Measurements from ENCODE around the gene ITGA3.

Gene ITGA3

GRCh38 chr17:50055426-50056216 lies at the start of gene ITGA3:
ITGA3 (plus strand) TSS chr17:50056110; CDS start chr17:50056440, 330 bp downstream.
- DNase-seq: peak; percentile 62 to 73

DNA sequence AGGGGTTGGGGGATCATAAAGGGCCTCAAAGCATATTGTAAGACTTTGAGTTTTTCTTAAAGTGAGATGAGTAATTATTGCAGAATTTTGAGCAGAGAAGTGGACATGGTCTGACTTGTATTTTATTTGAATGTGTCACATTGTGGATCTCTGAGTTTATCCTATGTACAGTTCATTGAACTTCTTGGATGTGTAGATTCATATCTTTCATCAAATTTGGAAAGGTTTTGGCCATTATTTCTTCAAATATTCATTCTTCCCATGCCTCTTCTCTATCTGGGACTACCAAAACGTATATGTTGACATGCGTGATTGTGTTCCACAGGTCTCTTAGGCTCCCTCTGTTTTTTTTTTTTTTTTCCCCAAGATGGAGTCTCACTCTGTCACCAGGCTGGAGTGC lies 46.6 kb upstream of the ITGA3 start:
- no peak for DNase-seq

DNA sequence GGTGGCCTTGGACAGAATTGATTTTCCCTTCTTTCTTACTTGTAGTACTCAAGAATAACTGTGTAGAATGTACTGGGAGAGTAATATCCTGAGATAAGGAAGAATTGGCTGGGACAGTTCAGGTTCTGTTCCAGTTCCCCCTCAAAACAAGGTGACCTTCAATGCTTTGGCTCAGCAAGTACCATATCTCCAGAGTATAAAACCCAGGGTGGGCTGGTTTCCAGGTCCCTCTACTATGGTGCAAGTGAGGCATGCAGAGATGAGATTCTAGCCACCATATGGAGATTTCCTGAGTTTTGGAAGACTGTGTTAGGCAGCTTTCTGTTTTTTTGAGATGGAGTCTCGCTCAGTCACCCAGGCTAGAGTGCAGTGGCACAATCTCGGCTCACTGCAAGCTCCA lies 42.8 kb upstream of the ITGA3 start:
- no peak for DNase-seq

DNA sequence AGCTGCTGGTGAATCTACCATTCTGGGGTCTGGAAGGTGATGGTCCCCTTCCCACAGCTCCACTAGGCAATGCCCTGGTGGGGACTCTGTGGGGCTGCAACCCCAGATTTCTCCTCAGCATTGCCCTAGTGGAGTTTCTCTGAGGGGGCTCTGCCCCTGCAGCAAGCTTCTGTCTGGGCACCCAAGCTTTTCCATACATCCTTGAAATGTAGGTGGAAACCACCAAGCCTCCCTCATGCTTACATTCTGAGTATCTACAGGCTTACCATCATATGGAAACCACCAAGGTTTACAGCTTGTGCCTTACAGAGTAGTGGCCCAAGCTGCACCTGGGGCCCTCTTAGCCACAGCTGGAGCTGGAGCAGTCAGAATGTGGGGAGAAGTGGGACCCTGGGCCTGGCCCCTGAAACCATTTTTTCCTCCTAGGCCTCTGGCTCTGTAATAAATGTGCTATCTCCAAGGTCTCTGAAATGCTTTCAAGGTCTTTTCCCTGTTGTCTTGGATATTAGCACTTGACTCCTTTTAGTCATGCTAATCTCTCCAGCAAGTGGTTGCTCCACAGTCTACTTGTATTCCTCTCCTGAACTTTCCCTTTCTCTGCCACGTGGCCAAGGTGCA lies 41.3 kb upstream of the ITGA3 start:
- DNase-seq: no peak

GRCh38 chr17:50015146-50015545 lies 40.8 kb upstream of the ITGA3 start:
- DNase-seq: no peak

- no peak for DNase-seq
Measured at GRCh38 chr17:50018909-50019308, 37.0 kb upstream of the ITGA3 start.

DNA sequence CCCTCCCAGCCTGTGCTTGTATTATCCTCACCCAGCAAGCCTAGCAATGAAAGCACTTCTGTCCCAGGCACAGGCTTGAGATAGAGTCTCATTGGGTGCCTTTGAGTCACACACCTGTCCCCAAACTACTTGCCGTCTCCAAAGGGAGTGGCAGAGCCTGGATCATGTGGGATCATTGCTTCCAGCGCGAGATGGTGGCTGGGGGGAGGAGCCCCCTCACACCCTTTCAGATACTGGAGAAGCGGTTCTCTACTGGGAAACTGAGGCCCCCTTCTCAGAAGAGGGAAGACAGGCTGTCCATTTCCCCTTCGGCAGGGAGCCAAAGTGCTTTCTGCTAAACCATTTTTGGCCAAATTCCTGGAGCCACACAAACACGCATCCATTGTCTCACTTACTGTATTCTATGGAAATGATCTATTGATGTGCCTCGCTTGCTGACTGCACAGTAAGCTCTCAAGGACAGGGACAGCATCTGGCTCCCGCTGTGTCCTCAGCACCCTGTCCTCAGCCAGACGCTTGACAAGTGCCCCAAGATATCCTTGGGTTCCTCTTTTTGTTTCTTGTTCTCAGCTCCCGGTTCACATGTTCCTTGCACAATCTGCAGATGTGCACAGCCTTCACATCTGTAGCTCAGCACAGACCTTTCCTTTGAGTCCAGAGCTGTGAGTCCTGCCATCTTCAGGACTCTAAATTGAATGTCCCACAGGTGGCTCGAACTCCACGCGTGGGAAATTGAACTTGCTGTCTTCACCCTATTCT lies 34.9 kb upstream of the ITGA3 start:
- DNase-seq: no peak

GRCh38 chr17:50021681-50022370 lies 34.1 kb upstream of the ITGA3 start:
- DNase-seq: no peak

- DNase-seq: no peak
Measured at GRCh38 chr17:50022463-50023130, 33.3 kb upstream of the ITGA3 start.

- no peak for DNase-seq
Measured at GRCh38 chr17:50023520-50023919, 32.4 kb upstream of the ITGA3 start.

DNA sequence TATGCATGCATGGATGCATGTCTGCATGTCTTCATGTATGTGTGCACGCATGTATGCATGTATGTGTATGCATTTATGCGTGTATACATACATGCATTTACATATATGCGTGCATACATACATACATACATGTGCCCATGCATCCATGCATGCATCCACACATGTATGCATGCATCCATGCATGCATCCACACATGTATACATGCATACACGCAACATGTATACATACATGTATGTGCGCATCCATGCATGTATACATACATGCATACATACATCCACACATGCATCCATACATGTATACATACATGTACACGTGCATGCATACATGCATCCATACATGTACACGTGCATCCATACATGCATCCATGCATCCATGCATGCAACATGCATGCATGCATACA lies 31.1 kb upstream of the ITGA3 start:
- DNase-seq: no peak

- no peak for DNase-seq
Measured at GRCh38 chr17:50026046-50026675, 29.7 kb upstream of the ITGA3 start.

GRCh38 chr17:50026837-50027171 lies 29.1 kb upstream of the ITGA3 start:
- DNase-seq: peak; percentile 89

- peak in 1 of 2 experiments; percentile 33 for DNase-seq
Measured at GRCh38 chr17:50027172-50027880, 28.6 kb upstream of the ITGA3 start.

GRCh38 chr17:50027881-50028735 lies 27.8 kb upstream of the ITGA3 start:
- DNase-seq: no peak

GRCh38 chr17:50028736-50029120 lies 27.2 kb upstream of the ITGA3 start:
- DNase-seq: no peak

GRCh38 chr17:50029185-50029584 lies 26.7 kb upstream of the ITGA3 start:
- no peak for DNase-seq

DNA sequence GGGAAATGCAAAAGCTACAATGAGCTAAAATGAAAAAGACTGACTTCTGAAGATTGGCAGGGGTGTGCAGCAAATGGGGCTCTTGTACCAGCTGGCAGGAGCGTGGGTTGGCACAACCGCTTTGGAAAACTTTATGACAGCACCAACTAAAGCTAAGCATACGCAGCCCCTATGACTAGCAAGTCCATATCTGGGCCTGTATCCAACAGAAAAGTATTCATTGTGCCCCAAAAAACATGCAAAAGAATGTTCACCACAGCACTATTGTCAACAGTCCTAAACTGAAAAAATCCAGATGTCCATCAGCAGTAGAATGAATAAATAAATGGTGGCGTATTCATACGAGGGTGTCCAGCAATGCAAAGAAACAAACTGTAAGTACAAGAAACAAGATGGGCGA lies 22.6 kb upstream of the ITGA3 start:
- no peak for DNase-seq

- DNase-seq: no peak
Measured at GRCh38 chr17:50034498-50035364, 21.2 kb upstream of the ITGA3 start.

Measured in activated T-cell treated with anti-CD3 and anti-CD28 coated beads, Interleukin-2, amount 50 U/mL, for 48 hours (primary cell).